ENCODE data around the gene GTF3C2.

GTF3C2 gene

GRCh38 chr2:27294928-27295327 is 61.6 kb downstream of the GTF3C2 start:
- DNase-seq: no peak

GRCh38 chr2:27291865-27292264 is 64.7 kb downstream of the GTF3C2 start:
- DNase-seq: no peak

GRCh38 chr2:27290549-27290948 is 66.0 kb downstream of the GTF3C2 start:
- DNase-seq: no peak

GRCh38 chr2:27288610-27289009 is 68.0 kb downstream of the GTF3C2 start:
- DNase-seq: no peak

GRCh38 chr2:27285481-27285880 is 71.1 kb downstream of the GTF3C2 start:
- DNase-seq: no peak

- no peak for DNase-seq
These were observed 71.6 kb downstream of the GTF3C2 start for GRCh38 chr2:27284996-27285395.

- no peak for DNase-seq
These were observed 73.7 kb downstream of the GTF3C2 start for GRCh38 chr2:27282892-27283291.

- no peak for DNase-seq
These were observed 74.6 kb downstream of the GTF3C2 start, which contains the start of gene TRIM54 for GRCh38 chr2:27281855-27282559. TSS of gene TRIM54 (plus strand) at chr2:27282429. CDS start at chr2:27282732, 303 bp downstream.

- no peak for DNase-seq
These were observed 75.1 kb downstream of the GTF3C2 start for GRCh38 chr2:27281442-27281841.

GRCh38 chr2:27280826-27281225 is 75.7 kb downstream of the GTF3C2 start:
- DNase-seq: no peak

GRCh38 chr2:27278010-27278409 is 78.6 kb downstream of the GTF3C2 start:
- DNase-seq: no peak

All from CD4-positive, alpha-beta T cell treated with Interleukin-12 subunit alpha and Interleukin-12 subunit beta, for 1 hour (primary cell).